NOMO-1 treated with dmso at 0.1 percent for 144 hours (cell line): Measurements from ENCODE around the gene FIGNL2.

ENCODE experiments used
- DNase-seq: peaks from one replicate; lab custom pipeline; 2025; ENCODE audit not compliant: unreplicated experiment; lab: John Stamatoyannopoulos, UW

The FIGNL2 gene

DNA sequence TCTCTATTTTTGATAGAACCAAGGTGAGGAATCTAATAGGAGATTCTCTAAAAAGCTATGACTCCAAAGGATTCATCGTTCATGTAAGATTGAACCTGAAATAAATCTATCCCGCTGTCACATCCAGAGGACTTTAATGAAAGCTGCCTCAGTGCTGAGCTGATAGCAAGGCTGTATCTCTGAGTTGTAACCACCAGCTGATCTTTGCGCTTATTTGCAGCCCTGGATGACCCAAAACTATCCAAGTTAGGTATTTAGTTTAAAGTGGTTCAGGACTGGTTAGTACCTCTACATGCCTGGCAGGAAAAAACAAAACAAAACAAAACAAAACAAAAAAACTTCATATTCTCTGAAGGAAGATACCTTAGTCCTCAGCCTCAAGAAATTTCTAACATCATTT is 30.6 kb upstream of the FIGNL2 start:
- DNase-seq: no peak

DNA sequence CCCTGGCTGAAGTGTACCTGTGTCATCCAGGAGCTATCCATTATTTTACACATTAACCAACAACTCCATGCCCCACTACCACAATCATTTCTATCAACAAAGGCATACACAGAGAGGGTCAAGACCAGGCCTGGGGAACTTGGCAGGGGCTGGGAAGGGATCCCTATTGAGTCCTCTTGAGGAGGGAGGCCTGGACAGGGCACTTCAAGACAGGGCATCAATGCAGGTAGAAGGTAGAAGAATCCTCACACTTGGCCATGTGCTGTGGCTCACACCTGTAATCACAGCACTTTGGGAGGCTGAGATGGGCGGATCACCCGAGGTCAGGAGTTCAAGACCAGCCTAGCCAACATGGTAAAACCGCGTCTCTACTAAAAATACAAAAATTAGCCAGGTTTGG is 26.0 kb upstream of the FIGNL2 start:
- DNase-seq: no peak

DNA sequence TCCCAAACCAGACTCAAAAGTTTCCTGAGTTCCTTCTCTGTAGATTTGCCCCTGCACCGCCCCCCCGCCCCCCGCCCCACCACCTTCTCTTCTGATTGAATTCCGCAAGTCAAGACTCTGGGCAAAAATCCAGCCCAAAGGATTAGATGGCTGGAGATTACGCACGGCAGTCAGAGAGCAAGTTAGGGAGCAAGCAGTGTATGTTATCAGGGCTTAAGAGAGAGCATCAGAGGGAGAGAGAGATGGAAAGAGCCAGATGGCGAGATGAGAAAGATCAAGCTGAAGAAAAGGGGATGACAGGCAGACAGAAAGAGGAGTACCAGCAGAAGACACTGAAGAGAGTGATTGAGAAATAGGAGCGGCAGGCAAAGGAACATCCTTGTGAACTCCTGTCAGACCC is 25.5 kb upstream of the FIGNL2 start:
- DNase-seq: no peak

DNA sequence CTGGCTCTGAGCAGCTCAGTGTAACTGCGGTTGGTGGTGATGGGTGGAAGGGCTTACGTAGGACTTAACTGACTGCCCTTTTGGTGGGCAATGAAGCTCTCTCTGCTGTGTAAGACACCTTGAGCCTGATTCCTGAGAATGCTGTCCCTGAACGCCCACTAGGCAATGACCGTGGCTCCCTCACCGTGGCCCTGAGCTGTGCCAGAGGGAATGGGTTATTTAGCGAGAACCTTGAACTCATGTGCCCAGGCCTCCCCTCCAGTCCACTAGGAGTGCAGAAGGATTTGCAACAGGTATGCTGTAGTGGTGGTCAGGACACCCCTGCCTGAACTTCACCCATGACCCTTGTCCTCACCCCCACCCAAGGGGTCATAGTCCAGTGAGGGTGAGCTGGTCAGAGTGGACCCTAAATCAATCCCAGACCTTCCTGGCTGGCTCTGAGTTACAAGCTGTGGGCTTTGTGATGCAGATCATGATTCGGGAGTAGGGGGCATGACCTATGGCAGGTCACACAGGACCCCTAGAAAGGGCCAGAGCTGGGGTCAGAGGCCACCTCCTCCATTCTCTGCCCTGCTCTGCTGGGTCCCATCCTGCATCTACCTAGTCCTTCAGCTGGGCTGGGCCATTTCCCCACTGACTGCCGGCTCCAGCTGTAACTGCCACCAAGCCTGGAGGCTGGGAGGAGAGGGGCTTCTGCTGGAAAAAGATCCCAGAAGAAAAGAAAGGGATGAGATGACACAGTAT is 24.9 kb upstream of the FIGNL2 start:
- no peak for DNase-seq

DNA sequence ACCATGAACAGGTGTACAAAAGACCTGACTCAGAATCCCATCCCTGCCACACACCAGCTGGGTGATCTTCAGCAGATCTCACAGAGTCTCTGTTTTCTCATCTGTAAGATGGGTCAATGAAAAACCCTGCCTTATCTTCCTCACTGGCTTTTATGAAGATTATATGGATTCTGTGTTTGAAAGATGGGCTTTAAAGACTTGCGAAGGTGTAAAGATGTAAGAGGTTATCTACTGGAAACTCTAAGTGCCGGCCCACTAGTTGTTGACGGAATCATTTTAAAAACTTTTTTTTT is 24.1 kb upstream of the FIGNL2 start:
- DNase-seq: no peak

DNA sequence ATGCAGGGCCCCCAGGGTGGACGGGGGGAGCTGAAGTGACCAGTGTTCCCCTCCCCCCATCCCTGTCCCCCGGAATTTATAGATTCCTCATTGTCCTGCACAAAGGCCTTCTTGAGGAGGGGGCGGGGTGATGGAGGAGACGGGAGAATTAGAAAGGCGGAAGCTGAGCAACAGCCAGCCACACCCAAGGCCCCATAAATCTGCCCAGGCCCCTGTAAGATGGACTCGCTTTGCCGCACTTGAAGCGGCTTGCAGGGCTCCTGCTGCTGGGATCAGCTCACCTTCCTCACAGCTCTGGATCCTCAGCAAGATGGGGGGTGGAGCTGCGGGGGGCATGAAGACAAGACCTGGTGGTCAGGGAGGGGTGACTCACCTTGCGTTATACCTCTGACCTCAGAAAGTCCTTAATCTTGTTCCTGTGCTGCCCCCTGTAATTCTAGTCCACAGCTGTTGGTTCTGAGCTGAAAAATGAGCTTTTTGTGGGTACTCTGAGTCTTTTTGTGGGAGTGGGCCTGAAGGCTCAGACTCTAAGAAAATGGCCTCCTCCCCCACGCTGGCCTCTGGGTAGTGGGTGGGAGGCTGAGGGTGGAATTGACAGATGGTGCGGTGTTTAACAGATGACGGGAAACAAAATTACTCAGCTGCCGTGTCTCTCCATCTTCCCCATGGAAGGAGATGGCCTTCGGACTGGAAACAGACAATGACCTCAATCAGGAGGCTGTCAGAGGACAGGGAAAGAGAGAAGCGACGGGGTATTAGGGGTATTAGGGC is 23.6 kb upstream of the FIGNL2 start:
- peak; percentile 45 for DNase-seq

DNA sequence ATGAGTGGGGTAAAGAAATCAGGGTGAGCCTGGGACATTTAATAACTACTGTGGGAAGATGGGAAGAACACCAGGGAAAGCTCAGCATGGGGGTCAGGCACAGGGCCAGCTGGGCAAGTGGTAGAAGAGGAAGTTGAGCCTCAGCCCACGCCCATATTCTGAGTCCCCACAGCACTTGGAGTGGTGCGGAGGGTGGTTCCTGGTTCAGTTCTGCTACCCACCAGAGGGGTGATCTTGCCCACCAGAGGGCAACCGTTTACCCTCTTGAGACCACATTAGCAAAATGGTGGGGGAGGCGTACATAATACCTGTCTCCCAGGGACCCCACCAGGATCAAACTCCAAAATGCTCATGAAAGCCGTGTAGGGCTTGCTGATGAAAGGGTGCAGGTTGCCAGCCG is 22.6 kb upstream of the FIGNL2 start:
- DNase-seq: peak; percentile 56

DNA sequence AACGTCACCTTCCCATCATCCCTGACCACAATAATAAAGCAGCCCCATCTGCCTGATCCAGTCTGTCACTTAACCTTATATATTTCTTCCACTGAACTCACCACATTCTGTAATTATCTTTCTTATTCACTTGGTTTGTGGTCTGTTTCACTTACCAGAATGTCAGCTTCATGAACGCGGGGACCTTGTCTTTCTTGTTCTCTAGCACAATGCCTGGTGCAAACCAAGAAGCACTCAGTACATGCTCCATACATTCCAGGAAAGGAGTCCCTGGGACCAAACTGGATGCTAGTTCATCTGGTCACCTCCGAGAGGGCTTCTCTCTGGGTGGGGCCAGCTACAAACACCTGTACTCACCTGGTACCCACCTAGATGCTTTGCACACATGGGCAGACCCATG is 22.0 kb upstream of the FIGNL2 start:
- no peak for DNase-seq

DNA sequence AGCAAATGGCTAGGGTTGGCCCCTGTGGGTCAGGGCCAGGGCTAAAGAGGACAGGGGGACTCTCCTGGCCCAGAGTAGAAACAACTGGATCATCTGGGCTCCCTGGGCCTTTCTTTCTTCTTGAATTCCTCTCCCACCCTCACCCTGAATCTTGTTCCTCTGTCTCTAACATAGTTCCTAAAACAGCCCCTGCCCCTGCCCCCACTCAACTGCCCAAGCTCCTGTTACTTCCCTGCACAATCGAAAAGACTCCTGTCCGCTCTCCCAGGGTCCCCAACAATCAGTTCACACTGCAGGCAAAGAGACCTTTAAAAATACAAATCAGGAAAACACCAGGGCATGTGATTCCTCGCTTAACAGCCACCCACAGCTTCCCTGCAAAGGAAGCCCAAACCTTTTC is 21.4 kb upstream of the FIGNL2 start:
- no peak for DNase-seq

DNA sequence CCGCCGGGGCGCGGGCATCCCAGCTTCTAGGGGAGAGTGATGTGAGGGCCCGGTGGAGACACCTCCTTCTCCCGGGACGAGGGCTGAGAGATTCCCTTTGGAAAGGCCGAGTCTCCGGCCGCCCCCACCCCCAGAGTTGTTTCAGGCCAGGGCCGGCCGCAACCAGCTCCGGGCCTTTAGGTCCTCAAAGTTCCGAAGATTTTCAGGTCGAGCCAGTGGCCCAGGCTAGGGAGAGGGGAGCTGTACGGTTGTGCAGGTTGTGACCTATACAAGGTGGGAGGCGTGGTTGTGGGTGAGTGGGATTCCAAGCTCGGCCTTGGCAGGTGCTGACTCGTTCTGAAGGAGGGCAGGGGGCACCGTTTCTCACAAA is 21.0 kb upstream of the FIGNL2 start:
- no peak for DNase-seq

DNA sequence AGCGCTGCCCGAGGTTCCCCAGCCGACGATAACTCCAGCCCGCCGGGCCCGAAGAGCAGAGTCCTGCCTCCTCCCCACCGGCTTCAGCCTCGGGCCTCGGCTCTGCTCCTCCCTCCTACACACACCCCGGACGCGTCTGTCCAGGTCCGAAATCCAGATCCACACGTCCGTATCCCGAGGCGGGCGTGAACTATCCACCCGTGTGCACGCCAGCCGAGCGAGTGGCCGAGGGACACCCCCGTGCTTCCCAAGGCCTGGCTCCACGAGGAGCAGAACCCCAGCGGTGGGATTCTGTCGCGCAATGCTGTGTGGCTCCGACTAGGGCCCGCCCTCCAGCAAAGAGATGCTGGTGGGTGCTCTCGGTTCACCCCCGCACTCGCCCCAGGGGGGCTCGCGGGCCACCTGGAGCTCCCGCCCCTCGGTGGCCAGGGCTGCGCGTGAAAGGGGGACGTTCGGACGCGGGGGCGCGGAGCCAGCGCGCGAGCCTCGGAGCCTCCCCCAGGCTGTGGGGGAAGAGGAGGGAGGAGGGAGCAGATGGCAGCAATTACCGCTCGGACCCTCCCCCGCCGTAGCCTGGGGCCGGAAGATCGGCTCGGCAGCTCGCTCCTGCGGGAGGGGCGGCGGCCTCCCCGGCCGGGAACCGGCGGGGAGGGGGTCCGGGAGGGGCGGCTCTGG is 20.4 kb upstream of the FIGNL2 start:
- DNase-seq: no peak

DNA sequence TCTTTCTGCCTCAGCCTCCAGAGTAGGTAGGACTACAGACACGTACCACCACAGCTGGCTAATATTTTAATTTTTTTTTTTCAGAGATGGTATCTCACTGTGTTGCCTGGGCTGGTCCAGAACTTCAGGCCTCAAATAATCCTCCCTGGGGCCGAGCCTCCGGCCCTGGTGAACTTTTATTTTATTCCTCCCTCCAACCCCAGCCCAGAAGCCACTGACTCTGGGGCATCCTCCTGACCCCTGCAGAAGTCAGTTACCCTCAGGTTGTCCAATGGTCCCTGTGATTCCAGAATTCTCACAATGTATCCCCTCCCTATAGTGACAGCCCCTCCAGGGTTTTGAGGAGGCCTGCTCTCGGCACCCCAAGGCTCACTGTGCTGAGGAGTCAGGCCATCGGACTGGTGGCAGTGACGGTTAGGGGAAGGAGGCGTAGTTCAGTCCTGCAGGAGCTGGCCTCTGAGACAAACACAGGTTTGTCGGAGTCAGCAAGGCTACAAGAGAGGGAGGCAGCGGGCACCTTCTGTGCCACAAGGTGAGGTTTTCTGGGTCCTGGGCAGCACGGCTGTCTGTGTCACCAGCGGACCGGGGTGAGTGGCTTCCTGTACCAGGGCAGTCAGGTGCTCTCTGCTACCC is 19.4 kb upstream of the FIGNL2 start:
- no peak for DNase-seq

DNA sequence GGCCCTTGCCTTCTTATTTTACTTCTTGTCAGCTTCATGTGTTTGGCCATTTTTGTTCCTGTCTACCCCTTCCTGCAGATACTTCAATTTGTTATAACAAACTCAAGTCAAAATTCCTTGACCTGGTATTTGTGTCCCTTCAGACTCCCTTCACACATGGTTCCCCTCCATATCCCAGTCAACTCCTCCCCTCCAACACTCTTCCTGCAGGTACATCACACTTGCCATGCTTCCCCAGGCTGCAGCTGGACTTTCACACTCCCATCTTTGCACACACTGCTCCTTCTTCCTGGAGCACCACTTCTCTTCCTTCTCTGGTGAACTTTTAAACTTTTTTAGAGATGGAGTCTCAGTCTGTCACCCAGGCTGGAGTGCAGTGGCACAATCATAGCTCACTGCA is 18.9 kb upstream of the FIGNL2 start:
- no peak for DNase-seq

DNA sequence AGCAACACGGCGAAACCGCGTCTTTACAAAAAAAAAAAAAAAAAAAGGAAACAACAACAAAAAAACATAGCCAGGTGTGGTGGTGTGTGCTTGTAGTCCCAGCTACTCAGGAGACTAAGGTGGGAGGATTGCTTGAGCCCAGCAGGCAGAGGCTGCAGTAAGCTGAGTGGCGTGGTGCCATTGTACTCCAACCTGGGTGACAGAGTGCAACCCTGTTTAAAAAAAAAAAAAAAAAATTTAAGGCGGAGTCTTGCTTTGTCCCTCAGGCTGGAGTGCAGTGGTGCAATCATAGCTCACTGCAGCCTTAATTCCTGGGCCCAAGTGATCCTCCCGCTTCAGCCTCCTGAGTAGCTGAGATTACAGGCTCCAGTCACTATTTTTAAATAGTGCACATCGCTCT is 18.2 kb upstream of the FIGNL2 start:
- no peak for DNase-seq

DNA sequence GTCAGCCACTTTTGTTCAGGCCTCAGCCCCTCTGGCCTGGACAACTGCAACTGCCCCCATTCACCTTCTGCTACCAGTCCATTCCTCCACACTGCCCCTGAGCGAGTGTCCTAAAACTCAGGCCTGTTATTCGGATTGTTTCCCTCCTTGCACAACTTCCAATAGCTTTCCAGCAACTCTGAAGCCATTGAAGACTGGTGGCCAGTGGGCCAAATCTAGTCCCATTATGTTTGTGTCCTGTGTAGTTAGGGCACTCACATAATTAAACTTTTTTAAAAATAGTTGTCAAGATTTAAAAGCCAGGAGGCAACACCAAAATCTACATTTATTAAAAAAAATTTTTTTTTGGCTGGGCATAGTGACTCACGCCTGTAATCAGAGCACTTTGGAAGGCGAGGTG is 17.8 kb upstream of the FIGNL2 start:
- no peak for DNase-seq

DNA sequence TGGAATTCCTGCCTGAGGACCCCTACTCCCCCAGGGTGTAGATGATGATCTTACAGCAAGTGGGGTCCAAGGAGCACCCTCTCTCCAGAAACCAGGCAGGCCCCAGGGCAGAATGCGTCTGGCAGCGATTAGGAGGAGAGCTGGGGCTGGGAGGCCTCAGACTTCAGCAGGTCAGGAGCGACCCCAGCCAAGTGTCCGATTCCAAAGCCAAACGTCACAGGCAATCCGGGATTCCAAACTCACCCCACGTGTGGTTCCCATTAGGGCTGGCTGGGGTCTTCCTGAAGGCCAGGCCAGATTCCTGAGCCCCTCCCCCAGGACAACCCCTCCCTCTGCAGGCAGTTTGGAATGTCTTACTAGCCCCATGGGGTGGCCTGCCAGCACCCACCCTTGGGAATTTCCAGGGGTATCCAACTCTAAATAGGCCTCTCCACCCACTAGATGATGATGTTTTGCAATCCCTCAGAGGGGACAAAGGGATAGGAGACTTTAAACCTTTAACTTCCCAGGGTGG is 17.3 kb upstream of the FIGNL2 start:
- no peak for DNase-seq

DNA sequence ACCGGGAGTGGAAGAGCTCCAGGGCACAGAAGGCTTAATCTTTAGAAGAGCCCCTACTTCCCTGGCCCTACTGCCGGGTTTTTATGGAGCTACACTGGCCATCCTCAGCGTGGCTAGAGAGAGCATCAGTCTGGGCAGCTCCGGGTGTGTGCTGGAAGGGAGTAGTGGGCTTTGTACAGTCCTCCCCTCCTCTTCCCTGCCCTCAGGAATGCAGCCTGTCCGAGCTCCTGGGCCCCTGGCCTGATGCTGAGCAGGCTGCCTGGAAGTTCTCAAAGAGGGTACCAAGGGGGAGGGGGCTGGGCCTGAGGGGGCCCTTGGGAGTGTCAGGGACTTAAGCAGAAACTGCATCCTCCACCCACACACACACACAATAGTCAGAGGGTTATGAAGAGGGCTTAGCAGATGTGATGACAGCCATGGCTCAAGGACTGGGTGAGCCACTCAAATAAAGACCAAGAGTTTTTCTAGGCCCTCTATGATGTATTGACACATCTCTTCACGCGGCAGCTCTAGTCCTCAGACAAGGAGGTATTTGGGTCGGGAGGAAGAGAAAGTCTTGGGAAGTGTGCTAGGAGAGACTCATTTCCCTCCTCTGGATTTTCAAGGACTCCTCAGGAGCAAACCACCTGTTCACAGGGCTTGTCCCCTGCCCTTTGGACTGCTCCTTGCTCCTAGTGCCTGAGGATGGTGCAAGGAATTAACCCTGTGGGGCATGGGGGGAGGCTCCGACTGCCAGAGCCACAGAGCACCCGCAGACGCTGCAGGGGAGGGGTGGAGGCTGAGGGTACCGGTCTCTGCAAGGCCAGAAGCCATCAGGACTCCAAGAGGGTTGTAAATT is 16.5 kb upstream of the FIGNL2 start:
- no peak for DNase-seq

DNA sequence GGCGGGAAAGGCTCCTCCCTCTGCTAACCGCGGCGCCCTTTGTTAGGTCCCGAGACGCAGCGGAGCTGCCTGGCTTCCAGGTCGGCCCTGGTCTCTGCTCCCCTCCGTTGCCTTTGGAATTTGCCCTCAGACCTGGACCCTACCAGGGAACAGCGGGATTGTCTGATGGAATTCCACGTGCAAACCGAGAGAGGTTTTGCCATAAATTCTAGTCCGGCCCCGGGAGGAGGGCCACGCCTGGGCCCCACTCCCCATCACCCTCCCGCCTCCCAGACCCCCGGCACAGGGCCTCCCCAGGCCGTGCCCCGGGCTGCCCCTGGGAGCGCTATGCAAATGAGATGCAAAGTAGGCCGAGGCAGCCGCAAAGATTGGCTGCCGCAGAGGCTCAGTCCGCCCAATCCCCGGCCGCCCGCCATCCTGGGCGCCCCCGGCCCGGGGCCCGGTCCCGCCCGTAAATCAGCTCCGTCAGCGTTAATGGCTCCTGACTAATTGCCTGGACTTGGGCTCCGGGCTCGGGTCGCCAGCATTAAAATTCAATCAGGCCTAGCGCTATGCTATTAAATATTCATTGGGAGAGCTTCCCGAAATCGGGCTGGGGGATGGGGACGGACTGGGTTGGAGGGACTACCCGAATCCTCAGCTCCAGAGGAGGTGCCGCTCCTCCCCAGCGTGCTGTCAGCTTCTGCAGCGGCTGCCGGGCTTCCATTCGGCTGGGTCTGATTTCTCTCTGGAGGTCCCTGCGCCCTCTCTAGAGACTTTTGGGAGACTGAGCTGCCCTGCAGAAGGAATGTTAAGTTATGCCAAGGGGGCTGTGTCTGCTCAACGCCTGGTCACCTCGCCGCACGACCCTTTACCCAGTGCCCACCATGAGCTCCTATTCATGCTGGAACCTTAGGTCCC is 15.7 kb upstream of the FIGNL2 start:
- DNase-seq: no peak

DNA sequence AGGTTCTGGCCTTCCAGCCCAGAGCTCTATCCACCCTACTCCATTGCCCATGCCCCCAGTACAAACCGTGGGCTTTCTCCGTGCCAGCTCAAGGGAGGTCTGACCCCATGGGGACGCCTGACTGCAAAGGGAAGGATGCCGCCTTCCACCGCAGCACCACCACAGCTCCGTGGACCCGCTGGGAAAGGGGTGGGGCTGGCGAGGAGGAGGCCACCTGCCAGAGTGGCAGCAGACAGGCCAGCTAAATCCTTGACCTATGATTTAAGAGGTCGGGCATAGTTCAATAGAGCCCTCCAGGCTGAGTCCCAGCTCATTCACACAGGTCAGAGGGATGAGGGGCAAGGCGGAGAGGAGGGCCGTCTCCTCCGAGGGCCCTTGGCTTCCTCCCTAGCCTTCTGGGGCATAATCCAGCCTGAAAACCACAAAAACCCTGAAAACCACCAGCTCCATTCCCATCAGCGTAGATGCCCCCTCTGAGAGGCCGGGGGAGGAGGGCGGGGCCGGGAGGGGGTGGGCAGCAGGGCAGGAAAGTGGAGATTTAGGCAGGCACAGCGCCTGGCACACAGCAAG is 14.9 kb upstream of the FIGNL2 start:
- no peak for DNase-seq

DNA sequence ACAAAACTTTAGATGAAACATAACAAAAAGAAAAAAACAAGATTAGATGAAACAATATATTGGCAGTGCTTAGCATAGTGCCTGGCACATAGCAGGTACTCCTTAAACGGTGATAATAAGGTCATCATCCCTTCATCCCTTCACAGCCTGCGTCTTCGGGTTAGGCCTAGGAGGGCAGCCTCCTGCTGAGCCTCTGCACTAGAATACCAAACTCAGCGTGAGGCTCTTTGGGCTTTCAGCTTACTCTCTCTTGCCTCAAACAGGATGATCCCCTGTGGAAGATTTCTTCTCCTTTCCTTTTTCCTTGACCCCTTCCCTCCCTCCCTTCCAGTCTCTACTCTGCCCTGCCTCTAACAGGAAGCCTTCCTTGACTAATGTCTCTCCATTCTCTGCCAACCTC is 14.4 kb upstream of the FIGNL2 start:
- DNase-seq: no peak
